Suprapubic skin (tissue), 4 donors: ENCODE results near the gene SLC25A22. TPM values are rescaled to one million over a fixed set of nuclear protein-coding genes. Genes with fewer than 3 reads are reported as not detected.

Source experiments
- DNase-seq, 2 donors: peaks; one replicate each; pipeline ENCODE4 v3.0.0-alpha.2; 2019; ENCODE audit warnings: low spot score in 2 of 2
- H3K27ac ChIP-seq: fragments of 200-600 bp; sonication (generic); one replicate; pipeline ENCODE4 v1.5.1; 2019
- H3K27me3 ChIP-seq: fragments of 200-600 bp; sonication (generic); one replicate; pipeline ENCODE4 v1.5.1; 2019
- H3K36me3 ChIP-seq: fragments of 200-600 bp; sonication (generic); one replicate; pipeline ENCODE4 v1.5.1; 2019
- H3K4me1 ChIP-seq: fragments of 200-600 bp; sonication (generic); one replicate; pipeline ENCODE4 v1.5.1; 2019
- H3K4me3 ChIP-seq: fragments of 200-600 bp; sonication (generic); one replicate; pipeline ENCODE4 v1.5.1; 2019; ENCODE audit warnings: mild to moderate bottlenecking
- H3K9me3 ChIP-seq: fragments of 200-600 bp; sonication (generic); one replicate; pipeline ENCODE4 v1.5.1; 2019
- EP300 ChIP-seq: sonication (generic); formaldehyde crosslinking; IDR thresholded peaks from one replicate; pipeline ENCODE4 v1.6.1; 2017; ENCODE audit warnings: antibody characterized with exemption
- POLR2A ChIP-seq, 2 donors: fragments of 450-650 bp; IDR thresholded peaks; one replicate each; pipeline ENCODE4 v1.6.1; 2017; ENCODE audit warnings: antibody characterized with exemption in 2 of 2, mild to moderate bottlenecking in 2 of 2, moderate library complexity in 2 of 2
- POLR2AphosphoS5 ChIP-seq, 3 donors: sonication (generic); formaldehyde crosslinking; IDR thresholded peaks; one replicate each; pipeline ENCODE4 v1.6.1; 2017; ENCODE audit warnings: antibody characterized with exemption in 3 of 3
- WGBS: methylation state at CpG from one replicate; pipeline ENCODE4 v1.1.5; 2018; 5-methylcytosine and 5-hydroxymethylcytosine counted together
- total RNA-seq, 4 donors: library from RNA; depleted of rRNA; stranded (reverse); fragments of >200 nt; gene quantifications; one replicate each; pipeline ENCODE4 v1.1.0, GENCODE V29; 2016
- TF ChIP-seq, protein P1 (sequence below), 2 donors: fragments of 200-600 bp in 1 of 2; fragments of 450-650 bp in 1 of 2; sonication (generic) in 1 of 2; IDR thresholded peaks; one replicate each; pipeline ENCODE4 v1.5.1; 2016 to 2019; ENCODE audit warnings: antibody characterized with exemption in 2 of 2, mild to moderate bottlenecking in 1 of 2, moderate library complexity in 1 of 2

The SLC25A22 gene
- total RNA-seq, 4 donors from 2014 or later, result 11.2 to 14.7 (median 13.7) TPM

DNA sequence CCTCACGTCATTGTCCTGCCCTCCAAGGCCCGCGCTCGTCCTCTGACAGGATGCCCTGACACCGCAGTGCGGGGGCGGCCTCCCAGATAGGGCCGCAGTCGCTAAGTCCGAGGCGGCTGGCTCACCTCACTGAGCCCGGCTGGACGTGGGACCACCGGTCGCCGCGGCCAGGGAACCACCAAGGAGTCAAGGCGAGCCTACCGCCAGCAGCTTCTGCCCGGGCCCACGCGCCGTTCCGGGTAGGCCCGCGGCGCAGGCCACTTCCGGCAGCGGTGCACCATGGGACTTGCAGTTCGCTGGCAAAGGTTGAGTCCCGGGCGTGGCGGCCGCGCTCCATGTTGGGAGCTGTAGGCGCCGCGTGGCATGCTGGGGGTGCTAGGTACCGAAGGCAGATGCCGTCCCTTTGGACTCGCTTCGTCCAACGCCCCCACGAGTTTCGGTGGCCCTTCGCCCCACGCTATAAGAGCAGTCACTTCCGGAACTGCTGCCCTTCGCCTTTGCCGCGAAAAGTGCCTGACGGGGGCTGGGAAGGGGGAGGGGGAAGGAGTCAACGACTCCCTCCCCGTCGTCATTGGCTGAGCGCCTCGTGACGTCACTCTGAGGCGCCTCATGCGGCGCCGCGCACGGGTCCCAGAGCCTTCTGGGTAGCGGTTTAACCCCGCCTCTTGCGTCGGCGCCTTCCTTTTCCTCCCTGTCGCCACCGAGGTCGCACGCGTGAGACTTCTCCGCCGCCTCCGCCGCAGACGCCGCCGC is 11.4 kb upstream of the SLC25A22 start, which contains the start of gene RPLP2:
TSS of gene RPLP2 (plus strand) at position 681 of the 753 bp plus-strand sequence. CDS start 268 bp downstream, outside the sequence.
- H3K9me3 ChIP-seq, result no peaks in the 10 kb centered on the region
- peak within 1 kb of the TSS; percentile 95 for H3K27ac ChIP-seq
- 0% methylated on average over 16 of the region's 81 CpGs for WGBS
- peaks cover 49% of the 10 kb centered on the region for H3K4me1 ChIP-seq
- peak; percentile 93 to 95 (median 94) for TF ChIP-seq POLR2AphosphoS5 (IDR thresholded peaks at IDR 0.05)
- peak; percentile 73 to 92 for TF ChIP-seq POLR2A (IDR thresholded peaks at IDR 0.05)
- TF ChIP-seq, protein P1, sequence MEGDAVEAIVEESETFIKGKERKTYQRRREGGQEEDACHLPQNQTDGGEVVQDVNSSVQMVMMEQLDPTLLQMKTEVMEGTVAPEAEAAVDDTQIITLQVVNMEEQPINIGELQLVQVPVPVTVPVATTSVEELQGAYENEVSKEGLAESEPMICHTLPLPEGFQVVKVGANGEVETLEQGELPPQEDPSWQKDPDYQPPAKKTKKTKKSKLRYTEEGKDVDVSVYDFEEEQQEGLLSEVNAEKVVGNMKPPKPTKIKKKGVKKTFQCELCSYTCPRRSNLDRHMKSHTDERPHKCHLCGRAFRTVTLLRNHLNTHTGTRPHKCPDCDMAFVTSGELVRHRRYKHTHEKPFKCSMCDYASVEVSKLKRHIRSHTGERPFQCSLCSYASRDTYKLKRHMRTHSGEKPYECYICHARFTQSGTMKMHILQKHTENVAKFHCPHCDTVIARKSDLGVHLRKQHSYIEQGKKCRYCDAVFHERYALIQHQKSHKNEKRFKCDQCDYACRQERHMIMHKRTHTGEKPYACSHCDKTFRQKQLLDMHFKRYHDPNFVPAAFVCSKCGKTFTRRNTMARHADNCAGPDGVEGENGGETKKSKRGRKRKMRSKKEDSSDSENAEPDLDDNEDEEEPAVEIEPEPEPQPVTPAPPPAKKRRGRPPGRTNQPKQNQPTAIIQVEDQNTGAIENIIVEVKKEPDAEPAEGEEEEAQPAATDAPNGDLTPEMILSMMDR (IDR thresholded peaks at IDR 0.05), result no peak
- no peak for TF ChIP-seq EP300
- peak within 1 kb of the TSS; percentile 98 for H3K4me3 ChIP-seq
- DNase-seq, result peak; percentile 99 to 100
- H3K27me3 ChIP-seq, result no peaks in the 10 kb centered on the region
- H3K36me3 ChIP-seq, result peaks cover 30% of the 10 kb centered on the region

DNA sequence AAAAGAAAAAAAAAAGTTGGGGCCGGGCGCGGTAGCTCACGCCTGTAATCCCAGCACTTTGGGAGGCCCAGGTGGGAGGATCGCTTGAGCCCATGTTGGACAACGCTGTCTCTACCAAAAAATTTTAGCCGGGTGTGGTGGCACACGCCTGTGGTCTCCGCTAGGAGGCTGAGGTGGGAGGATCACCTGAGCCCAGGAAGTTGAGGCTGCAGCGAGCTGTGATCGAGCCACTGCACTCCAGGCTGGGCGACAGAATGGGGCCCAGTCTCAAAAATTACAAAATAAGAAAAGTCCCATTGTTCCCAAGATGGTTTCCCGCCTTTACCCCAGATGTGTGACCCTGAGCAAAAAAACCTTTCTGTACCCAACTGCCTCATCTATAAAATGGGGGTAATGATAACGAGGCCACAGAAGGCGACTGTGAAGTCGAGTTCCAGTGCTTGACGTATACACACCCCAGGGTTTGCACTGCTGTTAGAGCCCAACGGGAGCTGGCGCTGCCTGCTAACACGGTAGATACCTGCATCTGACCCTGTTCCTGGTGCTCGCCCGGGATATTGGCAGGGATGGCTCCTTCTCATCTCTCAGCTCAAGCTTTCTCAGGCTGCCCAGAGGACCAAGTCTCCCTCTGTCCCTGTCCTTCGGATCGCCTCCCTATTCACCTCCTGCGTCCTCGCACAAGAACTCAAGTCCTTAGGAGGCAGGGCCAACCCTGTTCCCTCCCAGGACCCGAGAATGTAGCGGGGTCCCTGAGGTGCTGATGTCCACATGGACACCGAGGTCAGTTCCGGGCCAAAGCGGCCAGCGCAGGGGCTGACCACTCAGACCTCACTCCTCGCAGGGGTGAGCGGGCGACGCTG is 10.6 kb upstream of the SLC25A22 start:
- H3K4me1 ChIP-seq, result peaks cover 57% of the 10 kb centered on the region
- 43% methylated on average over 26 of the region's 36 CpGs for WGBS
- TF ChIP-seq POLR2A (IDR thresholded peaks at IDR 0.05) (no peak), POLR2AphosphoS5 (IDR thresholded peaks at IDR 0.05) (no peak), EP300 (no peak)
- TF ChIP-seq, protein P1 (IDR thresholded peaks at IDR 0.05), result no peak
- peak overlapping the region; percentile 98 for H3K4me3 ChIP-seq
- H3K27ac ChIP-seq, result peak overlapping the region; percentile 95
- H3K27me3 ChIP-seq, result no peaks in the 10 kb centered on the region
- no peaks in the 10 kb centered on the region for H3K9me3 ChIP-seq
- H3K36me3 ChIP-seq, result peaks cover 24% of the 10 kb centered on the region
- peak in 1 of 2 donors; percentile 93 for DNase-seq

DNA sequence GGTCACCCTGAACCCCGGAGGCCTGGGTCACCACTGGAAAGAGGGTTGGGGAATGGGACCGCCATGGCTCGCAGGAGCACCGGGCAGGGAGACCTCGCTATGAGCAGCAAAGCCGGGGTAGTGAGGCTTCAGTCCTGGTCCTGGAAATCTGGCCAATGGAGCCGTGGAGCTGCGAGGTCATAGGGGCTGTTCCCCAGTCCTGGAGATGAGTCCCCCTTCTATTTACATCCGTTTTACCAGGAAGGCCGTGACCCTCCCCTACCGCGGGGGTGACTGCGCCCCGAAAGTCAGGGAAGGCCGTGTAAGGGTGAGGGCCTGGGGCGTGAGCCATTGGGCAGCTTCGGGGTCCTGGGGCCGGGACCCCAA is 6.5 kb upstream of the SLC25A22 start:
- TF ChIP-seq POLR2A (IDR thresholded peaks at IDR 0.05) (no peak), POLR2AphosphoS5 (IDR thresholded peaks at IDR 0.05) (no peak), EP300 (no peak)
- TF ChIP-seq, protein P1 (IDR thresholded peaks at IDR 0.05), result no peak

DNA sequence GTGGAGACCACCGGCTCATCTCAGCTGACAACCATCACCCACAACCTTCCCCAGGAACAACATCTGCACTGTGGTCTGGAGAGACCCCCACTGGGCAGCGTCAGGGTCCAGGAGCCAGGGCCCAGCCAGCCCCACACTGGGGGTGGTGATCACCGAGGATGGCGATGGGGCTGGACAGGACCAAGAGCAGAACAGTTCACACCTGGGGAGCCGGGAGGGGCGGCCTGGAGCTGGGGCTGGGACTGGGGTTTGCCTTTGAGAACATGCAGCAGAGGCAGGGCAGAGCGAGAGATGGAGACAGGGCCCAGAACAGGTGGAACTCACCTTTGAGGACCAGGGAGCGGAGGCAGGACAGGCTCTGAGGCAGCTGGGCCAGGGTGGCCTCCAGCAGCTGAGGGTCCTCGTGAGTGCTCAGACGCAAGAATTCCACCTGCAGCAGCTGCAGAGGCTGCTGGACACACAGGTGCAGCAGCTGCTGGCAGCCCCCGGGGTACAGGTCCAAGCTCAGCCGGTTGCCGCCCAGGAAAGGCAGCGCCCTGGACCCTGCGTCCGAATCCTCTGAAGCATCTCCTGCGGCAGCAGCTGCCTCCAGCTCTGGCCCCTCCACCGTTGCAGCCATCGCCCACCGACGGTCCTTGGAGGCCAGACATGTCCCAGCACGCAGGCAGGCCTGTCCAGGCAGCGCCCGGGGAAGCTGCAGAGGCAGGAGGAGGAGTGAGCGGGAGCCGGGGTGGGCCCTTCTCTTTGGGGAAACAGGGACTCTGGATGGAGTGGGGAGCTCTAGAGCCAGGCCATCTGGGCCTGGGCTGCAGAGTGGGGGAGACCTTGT is 5.9 kb upstream of the SLC25A22 start:
- Histone ChIP-seq H3K27me3 (no peaks in the 10 kb centered on the region), H3K9me3 (no peaks in the 10 kb centered on the region), H3K27ac (no peak overlapping the region), H3K36me3 (peaks cover 23% of the 10 kb centered on the region), H3K4me3 (peak overlapping the region; percentile 67), H3K4me1 (peaks cover 37% of the 10 kb centered on the region)
- WGBS, result 78% methylated on average over 8 of the region's 26 CpGs
- TF ChIP-seq POLR2A (IDR thresholded peaks at IDR 0.05) (no peak), EP300 (no peak), POLR2AphosphoS5 (IDR thresholded peaks at IDR 0.05) (no peak)
- TF ChIP-seq, protein P1 (IDR thresholded peaks at IDR 0.05), result no peak
- DNase-seq, result no peak

More for the DNA sequence above, 6.5 kb upstream of the SLC25A22 start:
- Histone ChIP-seq H3K4me3 (peak overlapping the region; percentile 67), H3K36me3 (peaks cover 23% of the 10 kb centered on the region), H3K27me3 (no peaks in the 10 kb centered on the region), H3K4me1 (peaks cover 37% of the 10 kb centered on the region), H3K9me3 (no peaks in the 10 kb centered on the region), H3K27ac (peak overlapping the region; percentile 92)
- WGBS, result 5% methylated on average over 12 of the region's 18 CpGs
- DNase-seq, result no peak
